Parietal lobe (tissue), 2 donors: Measurements from ENCODE around the gene SLC9A8. TPM values are rescaled to one million over a fixed set of nuclear protein-coding genes. Genes with fewer than 3 reads are reported as not detected.

Source experiments
- small RNA-seq: library from RNA; depleted of rRNA; stranded (forward); fragments of <200 nt; gene quantifications from one replicate; pipeline ENCODE3, GENCODE V24; 2014; ENCODE audit warnings: low replicate concordance
- total RNA-seq: library from RNA; depleted of rRNA; stranded (reverse); fragments of >200 nt; gene quantifications from one replicate; pipeline ENCODE4 v1.2.3, GENCODE V29; 2014

The SLC9A8 gene, protein sequence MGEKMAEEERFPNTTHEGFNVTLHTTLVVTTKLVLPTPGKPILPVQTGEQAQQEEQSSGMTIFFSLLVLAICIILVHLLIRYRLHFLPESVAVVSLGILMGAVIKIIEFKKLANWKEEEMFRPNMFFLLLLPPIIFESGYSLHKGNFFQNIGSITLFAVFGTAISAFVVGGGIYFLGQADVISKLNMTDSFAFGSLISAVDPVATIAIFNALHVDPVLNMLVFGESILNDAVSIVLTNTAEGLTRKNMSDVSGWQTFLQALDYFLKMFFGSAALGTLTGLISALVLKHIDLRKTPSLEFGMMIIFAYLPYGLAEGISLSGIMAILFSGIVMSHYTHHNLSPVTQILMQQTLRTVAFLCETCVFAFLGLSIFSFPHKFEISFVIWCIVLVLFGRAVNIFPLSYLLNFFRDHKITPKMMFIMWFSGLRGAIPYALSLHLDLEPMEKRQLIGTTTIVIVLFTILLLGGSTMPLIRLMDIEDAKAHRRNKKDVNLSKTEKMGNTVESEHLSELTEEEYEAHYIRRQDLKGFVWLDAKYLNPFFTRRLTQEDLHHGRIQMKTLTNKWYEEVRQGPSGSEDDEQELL
- total RNA-seq, result 8.1 TPM

DNA sequence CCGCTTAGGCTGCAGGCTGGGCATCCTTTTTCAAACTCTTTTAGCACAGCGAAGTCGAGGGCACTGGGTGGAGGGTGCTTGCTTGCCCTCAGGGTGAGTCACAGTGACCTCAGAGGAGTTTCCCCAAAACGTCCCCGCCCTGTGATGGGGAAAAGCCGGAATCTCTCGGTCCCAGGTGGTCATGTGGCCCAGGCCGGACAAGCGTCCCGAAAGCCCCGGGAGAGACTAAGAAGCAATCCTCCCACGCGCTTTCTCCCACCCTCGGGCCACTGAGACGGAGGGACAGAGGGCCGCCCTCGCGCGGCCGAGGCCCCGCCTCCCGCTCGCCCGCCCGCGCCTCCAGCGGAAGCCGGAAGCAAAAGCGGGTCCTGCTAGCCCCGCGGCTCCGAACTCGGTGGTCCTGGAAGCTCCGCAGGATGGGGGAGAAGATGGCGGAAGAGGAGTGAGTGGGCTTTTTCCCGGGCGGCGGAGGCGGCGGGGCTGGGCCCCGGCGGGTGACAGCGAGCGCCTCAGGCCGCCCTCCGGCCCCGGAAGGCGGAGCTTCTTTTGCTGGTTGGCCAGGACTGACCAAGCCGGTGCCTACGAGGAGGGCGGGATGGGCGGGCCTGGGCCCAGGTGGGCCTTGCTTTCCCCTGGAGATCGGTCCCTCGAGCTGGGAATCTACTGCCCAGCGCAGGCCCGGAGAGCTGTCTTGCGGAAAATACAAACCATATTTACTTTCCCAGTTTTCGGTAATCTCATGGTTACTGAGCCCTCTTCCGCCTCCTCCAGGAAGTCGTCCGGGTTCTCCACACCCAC, at the start of gene SLC9A8:
Gene SLC9A8 (plus strand): TSS at position 322 of the 798 bp plus-strand sequence. CDS start 95 bp downstream, at position 417.

GRCh38 chr20:49915380-49916145, 102.9 kb downstream of the SLC9A8 start, which contains the start of gene SPATA2:
SPATA2 (minus strand) TSS chr20:49915529; CDS start chr20:49908490, 7,039 bp downstream.

DNA sequence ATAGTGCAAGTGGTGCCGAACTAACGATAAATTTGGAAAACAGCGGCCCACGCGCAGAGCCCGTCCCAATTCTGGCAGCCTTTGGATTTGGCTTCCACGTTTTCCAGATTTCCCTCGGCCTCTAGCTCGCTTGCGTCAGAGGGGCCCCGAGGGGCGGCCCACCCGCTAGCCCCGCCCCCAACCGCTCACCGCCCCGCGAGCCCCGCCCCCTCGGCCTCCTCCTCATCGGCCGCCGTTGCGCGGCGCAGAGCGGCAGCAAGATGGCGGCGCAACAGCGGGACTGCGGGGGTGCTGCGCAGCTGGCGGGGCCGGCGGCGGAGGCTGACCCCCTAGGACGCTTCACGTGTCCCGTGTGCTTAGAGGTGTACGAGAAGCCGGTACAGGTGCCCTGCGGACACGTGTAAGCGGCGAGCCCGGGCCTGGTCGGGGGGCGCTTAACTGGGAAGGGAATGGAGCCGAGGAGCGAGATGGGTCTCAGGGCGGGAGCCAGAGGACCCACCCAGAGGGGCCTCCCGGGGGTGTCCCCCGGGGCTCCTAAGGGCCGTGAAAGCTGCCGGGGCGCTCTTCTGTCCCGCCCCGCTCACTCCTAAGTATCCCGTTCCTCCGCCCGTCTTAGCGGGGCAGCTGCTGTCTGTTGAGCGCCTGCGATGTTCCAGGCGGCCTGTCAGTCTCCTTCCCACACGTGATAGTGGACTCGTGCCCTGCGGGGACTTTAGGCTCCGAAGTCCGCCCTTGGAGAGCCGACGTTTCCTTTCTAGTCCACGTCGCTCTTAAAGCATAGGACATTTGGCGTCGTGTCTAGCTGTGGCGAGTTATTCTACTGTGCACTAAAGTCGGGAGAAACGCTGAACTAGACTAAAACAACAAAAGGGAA, 123.8 kb downstream of the SLC9A8 start, which contains the start of gene RNF114:
Gene RNF114 (plus strand): TSS at position 245 of the 874 bp plus-strand sequence. CDS start 16 bp downstream, at position 261.

Small RNA genes within 50 kb of the gene (small RNA-seq; reads per million reads assigned to genes)
- gene RF00017 (not detected), gene RF00019 (not detected), gene RNU6-919P (not detected)

Other genes starting within 250 kb of the SLC9A8 start
- gene PTGIS, start 244.7 kb upstream of the SLC9A8 start, total RNA-seq, result 7.5 TPM
- gene B4GALT5, start 99.0 kb upstream of the SLC9A8 start, total RNA-seq, result 51.3 TPM
- gene SPATA2, start 102.7 kb downstream of the SLC9A8 start, total RNA-seq, result 4.1 TPM
- gene RNF114, start 123.6 kb downstream of the SLC9A8 start, total RNA-seq, result 60.4 TPM
- not detected for gene SNAI1, start 170.2 kb downstream of the SLC9A8 start, total RNA-seq